ENCODE results near the gene EYA4.

EYA4 gene

GRCh38 chr6:133423242-133423641 lies 182.1 kb downstream of the EYA4 start:
- no peak overlapping the region for H2AFZ ChIP-seq (ENCODE audit: low read length)
- no peaks in the 10 kb centered on the region for H3K79me2 ChIP-seq (ENCODE audit: insufficient read depth, low read length)
- H3K36me3 ChIP-seq (ENCODE audit: insufficient read depth, low read length): no peaks in the 10 kb centered on the region
- H3K9ac ChIP-seq (ENCODE audit: low read length): no peak overlapping the region
- H3K4me3 ChIP-seq (ENCODE audit: low read depth, low read length, poor library complexity, severe bottlenecking): no peak overlapping the region
- no peaks in the 10 kb centered on the region for H3K9me3 ChIP-seq (ENCODE audit: low read length)
- H3K4me1 ChIP-seq (ENCODE audit: insufficient read depth, low read length, severe bottlenecking): no peaks in the 10 kb centered on the region
- H4K20me1 ChIP-seq (ENCODE audit: insufficient read depth, low read length): no peaks in the 10 kb centered on the region
- H3K27me3 ChIP-seq (ENCODE audit: insufficient read depth, low read length): no peaks in the 10 kb centered on the region
- no peak for TF ChIP-seq CTCF (IDR thresholded peaks at IDR 0.05; ENCODE audit: low read length)
- no peak for TF ChIP-seq EZH2 (IDR thresholded peaks at IDR 0.05; ENCODE audit: borderline replicate concordance, low read length)
- no peak overlapping the region for H3K4me2 ChIP-seq (ENCODE audit: low read length)
- no peak overlapping the region for H3K27ac ChIP-seq (ENCODE audit: low read depth, low read length, poor library complexity, severe bottlenecking)
- no peaks in the 10 kb centered on the region for H3K9me2 ChIP-seq (ENCODE audit: low read depth, low read length)
- H3F3A ChIP-seq (ENCODE audit: insufficient read depth, low read length): no peaks in the 10 kb centered on the region

GRCh38 chr6:133424359-133424758 lies 183.2 kb downstream of the EYA4 start:
- H3K4me1 ChIP-seq (ENCODE audit: insufficient read depth, low read length, severe bottlenecking): no peaks in the 10 kb centered on the region
- no peaks in the 10 kb centered on the region for H3K9me3 ChIP-seq (ENCODE audit: low read length)
- TF ChIP-seq EZH2 (IDR thresholded peaks at IDR 0.05; ENCODE audit: borderline replicate concordance, low read length) (no peak), CTCF (IDR thresholded peaks at IDR 0.05; ENCODE audit: low read length) (no peak)
- H3K4me3 ChIP-seq (ENCODE audit: low read depth, low read length, poor library complexity, severe bottlenecking): no peak overlapping the region
- H3K9ac ChIP-seq (ENCODE audit: low read length): no peak overlapping the region
- no peak overlapping the region for H2AFZ ChIP-seq (ENCODE audit: low read length)
- H3K36me3 ChIP-seq (ENCODE audit: insufficient read depth, low read length): no peaks in the 10 kb centered on the region
- H4K20me1 ChIP-seq (ENCODE audit: insufficient read depth, low read length): no peaks in the 10 kb centered on the region
- H3K4me2 ChIP-seq (ENCODE audit: low read length): no peak overlapping the region
- no peaks in the 10 kb centered on the region for H3K9me2 ChIP-seq (ENCODE audit: low read depth, low read length)
- no peak overlapping the region for H3K27ac ChIP-seq (ENCODE audit: low read depth, low read length, poor library complexity, severe bottlenecking)
- no peaks in the 10 kb centered on the region for H3K27me3 ChIP-seq (ENCODE audit: insufficient read depth, low read length)
- H3F3A ChIP-seq (ENCODE audit: insufficient read depth, low read length): no peaks in the 10 kb centered on the region
- no peaks in the 10 kb centered on the region for H3K79me2 ChIP-seq (ENCODE audit: insufficient read depth, low read length)

- no peaks in the 10 kb centered on the region for H3F3A ChIP-seq (ENCODE audit: insufficient read depth, low read length)
- no peaks in the 10 kb centered on the region for H3K36me3 ChIP-seq (ENCODE audit: insufficient read depth, low read length)
- no peak overlapping the region for H3K9ac ChIP-seq (ENCODE audit: low read length)
- TF ChIP-seq CTCF (IDR thresholded peaks at IDR 0.05; ENCODE audit: low read length) (no peak), EZH2 (IDR thresholded peaks at IDR 0.05; ENCODE audit: borderline replicate concordance, low read length) (no peak)
- H3K27me3 ChIP-seq (ENCODE audit: insufficient read depth, low read length): no peaks in the 10 kb centered on the region
- H4K20me1 ChIP-seq (ENCODE audit: insufficient read depth, low read length): no peaks in the 10 kb centered on the region
- H3K4me2 ChIP-seq (ENCODE audit: low read length): no peak overlapping the region
- H3K9me2 ChIP-seq (ENCODE audit: low read depth, low read length): no peaks in the 10 kb centered on the region
- H3K4me3 ChIP-seq (ENCODE audit: low read depth, low read length, poor library complexity, severe bottlenecking): no peak overlapping the region
- H3K9me3 ChIP-seq (ENCODE audit: low read length): no peaks in the 10 kb centered on the region
- no peaks in the 10 kb centered on the region for H3K4me1 ChIP-seq (ENCODE audit: insufficient read depth, low read length, severe bottlenecking)
- H3K79me2 ChIP-seq (ENCODE audit: insufficient read depth, low read length): no peaks in the 10 kb centered on the region
- no peak overlapping the region for H3K27ac ChIP-seq (ENCODE audit: low read depth, low read length, poor library complexity, severe bottlenecking)
- H2AFZ ChIP-seq (ENCODE audit: low read length): no peak overlapping the region
Measured at GRCh38 chr6:133426038-133426437, 184.9 kb downstream of the EYA4 start.
